Measurements from ENCODE around the gene KIAA1328. TPM values are rescaled to one million over a fixed set of nuclear protein-coding genes. Genes with fewer than 3 reads are reported as not detected.

KIAA1328 gene
- total and polyA plus RNA-seq, 2 donors (not counting 3 experiments of a cell fraction or from before 2014, with no cell fraction given), result 2.7 to 6.5 TPM

- FAIRE-seq, result no peak
- no peak overlapping the region for H3K4me2 ChIP-seq (ENCODE audit: insufficient read depth, low read length)
- no peak overlapping the region for H3K4me3 ChIP-seq (replicated peaks in 1 of 3; ENCODE audit: insufficient read depth in 1 of 3, low read depth in 1 of 3, low read length in 3 of 3)
Measured at GRCh38 chr18:36849288-36850006, 20.5 kb downstream of the KIAA1328 start.

More at GRCh38 chr18:36849288-36850006, 20.5 kb downstream of the KIAA1328 start:
- intact Hi-C loops (cut with micrococcal nuclease), result no loop called here
- no peak overlapping the region for H2AFZ ChIP-seq (ENCODE audit: low read depth, low read length)
- H3K4me1 ChIP-seq (ENCODE audit: control insufficient read depth, extremely low read depth, insufficient read depth, low read length), result peaks cover 10% of the 10 kb centered on the region
- TF ChIP-seq MYC (IDR thresholded peaks at IDR 0.05; ENCODE audit: low read depth, low read length) (no peak), CTCF (IDR thresholded peaks at IDR 0.05; ENCODE audit: extremely low read depth in 1 of 2, insufficient read depth in 1 of 2, low read depth in 1 of 2, low read length in 2 of 2) (no peak), MAX (IDR thresholded peaks at IDR 0.05; ENCODE audit: insufficient read depth, insufficient read length) (no peak), POLR2AphosphoS5 (IDR thresholded peaks at IDR 0.05; ENCODE audit: insufficient read depth, low read depth, low read length) (no peak), JUN (IDR thresholded peaks at IDR 0.05; ENCODE audit: borderline replicate concordance, insufficient read depth, insufficient read length, low read depth) (no peak), POLR2A (IDR thresholded peaks at IDR 0.05; ENCODE audit: low read depth, low read length) (no peak), FOS (IDR thresholded peaks at IDR 0.05; ENCODE audit: borderline replicate concordance, insufficient read depth, low read length) (no peak), EZH2 (IDR thresholded peaks at IDR 0.05; ENCODE audit: borderline replicate concordance, low read depth, low read length, severe bottlenecking) (no peak)
- no peaks in the 10 kb centered on the region for H4K20me1 ChIP-seq (replicated peaks; ENCODE audit: control insufficient read depth, extremely low read depth, insufficient read depth, low read length)
- BruUV-seq (replicated peaks), result no TSS peak
- H3K36me3 ChIP-seq (ENCODE audit: control insufficient read depth in 2 of 2, extremely low read depth in 1 of 2, insufficient read depth in 2 of 2, low read length in 2 of 2), result no peaks in the 10 kb centered on the region
- H3K27me3 ChIP-seq (ENCODE audit: control insufficient read depth in 2 of 2, insufficient read depth in 2 of 2, low read length in 2 of 2), result no peaks in the 10 kb centered on the region
- ChIA-PET CTCF (interaction anchor here (1.5 to 2.2 kb wide), 2 partner anchors 15 to 20 kb away, joined by 4 to 9 read pairs; partner anchors contain the start of genes KIAA1328 and TPGS2), POLR2A (no interaction called here)
- H3K9ac ChIP-seq (replicated peaks; ENCODE audit: extremely low read depth, insufficient read depth, low read length), result no peak overlapping the region
- DNase-seq (ENCODE audit: low read depth, low spot score), result no peak
- no peaks in the 10 kb centered on the region for H3K79me2 ChIP-seq (ENCODE audit: control insufficient read depth, insufficient read depth, low read length)
- H3K9me1 ChIP-seq (replicated peaks; ENCODE audit: control insufficient read depth, extremely low read depth, insufficient read depth, low read length), result no peaks in the 10 kb centered on the region
- no peaks in the 10 kb centered on the region for H3K9me3 ChIP-seq (replicated peaks; ENCODE audit: control insufficient read depth, insufficient read depth, low read length)
- dilution Hi-C loops (cut with MboI; ENCODE audit: extremely low pct_ligation_motif_present, low sequenced_read_pairs), result no loop called here
- H3K27ac ChIP-seq (ENCODE audit: insufficient read depth, low read depth, low read length), result no peak overlapping the region
